ENCODE measurements around the gene RASSF7.

RASSF7 gene

DNA sequence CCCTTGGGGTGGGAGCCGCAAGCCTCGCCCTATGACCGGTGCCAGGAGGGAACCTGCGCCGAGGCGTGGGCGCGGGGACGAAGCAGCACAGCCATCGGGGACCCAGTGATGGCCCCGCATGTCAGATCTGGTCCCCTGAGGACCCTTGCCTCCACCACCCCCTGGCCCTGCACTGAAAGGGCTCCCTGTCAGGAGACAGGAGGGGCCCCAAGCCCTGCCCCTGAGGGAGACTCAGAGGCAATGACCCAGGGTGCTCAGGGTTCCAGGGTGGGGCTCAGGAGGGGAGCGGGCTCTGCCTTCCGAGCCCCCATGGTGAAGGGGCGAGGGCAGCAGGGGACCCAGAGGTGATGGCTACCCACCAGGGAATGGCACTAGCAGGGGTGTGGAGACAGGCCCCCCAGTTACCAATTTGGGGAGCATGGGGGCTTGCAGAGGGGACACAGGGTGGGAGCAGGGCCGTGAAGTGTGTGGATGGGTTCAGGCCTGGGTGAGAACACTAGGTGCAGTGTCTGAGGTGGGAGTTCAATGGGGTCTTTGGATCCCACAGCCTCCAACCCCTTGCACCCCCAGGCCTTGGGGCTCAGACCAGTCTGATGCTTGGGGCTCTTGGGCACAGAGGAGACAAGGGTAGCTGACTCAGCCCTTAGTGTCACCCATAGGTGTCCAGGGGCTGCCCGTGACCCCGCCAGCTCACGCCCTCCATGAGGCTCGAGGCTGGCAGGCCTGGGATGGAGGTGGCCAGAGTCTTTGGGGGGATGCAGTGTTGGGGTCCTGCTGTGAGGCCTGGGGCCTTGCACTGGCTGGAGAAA, 22.9 kb upstream of the RASSF7 start:
- no peak overlapping the region for H3K27ac ChIP-seq (ENCODE audit: low read depth, low read length)

DNA sequence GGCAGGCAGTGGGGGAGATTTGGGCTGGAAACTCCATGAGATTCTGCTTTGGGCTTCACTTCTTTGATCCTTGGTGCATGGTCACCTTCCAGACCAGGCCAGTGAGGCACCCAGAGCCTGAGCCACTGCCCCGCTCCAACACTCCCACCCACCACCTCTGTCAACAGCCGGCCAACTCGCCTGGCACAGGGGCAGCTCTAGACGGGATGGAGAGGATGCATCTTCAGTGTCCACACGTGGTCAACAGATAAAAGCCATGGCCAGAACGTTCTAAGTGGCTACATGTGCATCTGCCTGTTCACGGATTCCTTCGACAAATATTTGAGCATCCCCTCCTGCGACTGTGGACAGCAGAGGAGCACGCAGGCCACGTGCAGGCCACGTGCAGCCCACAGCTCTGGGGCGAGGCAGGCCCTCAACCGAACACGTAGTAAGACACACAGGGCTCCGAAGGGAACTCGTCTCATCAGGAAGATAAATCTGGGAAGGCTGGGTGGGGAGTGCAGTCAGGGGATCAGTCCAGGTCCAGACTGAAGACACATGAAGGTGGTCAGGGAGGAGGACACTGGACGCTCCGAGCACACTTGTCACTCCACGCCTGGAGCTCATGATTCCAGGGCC, 22.2 kb upstream of the RASSF7 start:
- no peaks in the 10 kb centered on the region for H3K27me3 ChIP-seq (ENCODE audit: low read length)
- H3K9me3 ChIP-seq (ENCODE audit: insufficient read depth, low read length), result no peaks in the 10 kb centered on the region
- H4K20me1 ChIP-seq (ENCODE audit: low read depth, low read length), result no peaks in the 10 kb centered on the region
- H3K79me2 ChIP-seq (ENCODE audit: insufficient read depth, low read length), result peaks cover 12% of the 10 kb centered on the region
- no peaks in the 10 kb centered on the region for H3K36me3 ChIP-seq (ENCODE audit: low read length)
- H3K4me2 ChIP-seq (ENCODE audit: low read depth, low read length, poor library complexity, severe bottlenecking), result no peak overlapping the region
- TF ChIP-seq EZH2phosphoT487 (conservative IDR thresholded peaks at IDR 0.05; ENCODE audit: low read length), result no peak
- TF ChIP-seq, protein P1, sequence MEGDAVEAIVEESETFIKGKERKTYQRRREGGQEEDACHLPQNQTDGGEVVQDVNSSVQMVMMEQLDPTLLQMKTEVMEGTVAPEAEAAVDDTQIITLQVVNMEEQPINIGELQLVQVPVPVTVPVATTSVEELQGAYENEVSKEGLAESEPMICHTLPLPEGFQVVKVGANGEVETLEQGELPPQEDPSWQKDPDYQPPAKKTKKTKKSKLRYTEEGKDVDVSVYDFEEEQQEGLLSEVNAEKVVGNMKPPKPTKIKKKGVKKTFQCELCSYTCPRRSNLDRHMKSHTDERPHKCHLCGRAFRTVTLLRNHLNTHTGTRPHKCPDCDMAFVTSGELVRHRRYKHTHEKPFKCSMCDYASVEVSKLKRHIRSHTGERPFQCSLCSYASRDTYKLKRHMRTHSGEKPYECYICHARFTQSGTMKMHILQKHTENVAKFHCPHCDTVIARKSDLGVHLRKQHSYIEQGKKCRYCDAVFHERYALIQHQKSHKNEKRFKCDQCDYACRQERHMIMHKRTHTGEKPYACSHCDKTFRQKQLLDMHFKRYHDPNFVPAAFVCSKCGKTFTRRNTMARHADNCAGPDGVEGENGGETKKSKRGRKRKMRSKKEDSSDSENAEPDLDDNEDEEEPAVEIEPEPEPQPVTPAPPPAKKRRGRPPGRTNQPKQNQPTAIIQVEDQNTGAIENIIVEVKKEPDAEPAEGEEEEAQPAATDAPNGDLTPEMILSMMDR (IDR thresholded peaks at IDR 0.05; ENCODE audit: insufficient read depth, low read length, poor library complexity, severe bottlenecking), result no peak
- H2AFZ ChIP-seq (ENCODE audit: low read depth, low read length, severe bottlenecking), result no peak overlapping the region
- H3K27ac ChIP-seq (ENCODE audit: low read depth, low read length), result no peak overlapping the region
- H3K9ac ChIP-seq (ENCODE audit: low read length), result no peak overlapping the region
- H3K4me3 ChIP-seq (ENCODE audit: insufficient read depth, low read length, poor library complexity, severe bottlenecking), result no peak overlapping the region
- no peaks in the 10 kb centered on the region for H3K9me2 ChIP-seq (replicated peaks; ENCODE audit: insufficient read depth, low read length)
- H3F3A ChIP-seq (ENCODE audit: insufficient read depth), result peaks cover 11% of the 10 kb centered on the region

More for the DNA sequence above, 22.9 kb upstream of the RASSF7 start:
- Histone ChIP-seq H3K4me2 (ENCODE audit: low read depth, low read length, poor library complexity, severe bottlenecking) (peak overlapping the region; percentile 73), H3K9me3 (ENCODE audit: insufficient read depth, low read length) (no peaks in the 10 kb centered on the region), H3K9me2 (replicated peaks; ENCODE audit: insufficient read depth, low read length) (no peaks in the 10 kb centered on the region), H3K27me3 (ENCODE audit: low read length) (no peaks in the 10 kb centered on the region), H3F3A (ENCODE audit: insufficient read depth) (peaks cover 11% of the 10 kb centered on the region), H3K9ac (ENCODE audit: low read length) (peak overlapping the region; percentile 62), H3K36me3 (ENCODE audit: low read length) (no peaks in the 10 kb centered on the region), H2AFZ (ENCODE audit: low read depth, low read length, severe bottlenecking) (peak overlapping the region; percentile 15), H3K4me3 (ENCODE audit: insufficient read depth, low read length, poor library complexity, severe bottlenecking) (peak overlapping the region; percentile 29), H4K20me1 (ENCODE audit: low read depth, low read length) (no peaks in the 10 kb centered on the region), H3K79me2 (ENCODE audit: insufficient read depth, low read length) (peaks cover 12% of the 10 kb centered on the region)
- TF ChIP-seq, protein P1 (IDR thresholded peaks at IDR 0.05; ENCODE audit: insufficient read depth, low read length, poor library complexity, severe bottlenecking), result no peak
- TF ChIP-seq EZH2phosphoT487 (conservative IDR thresholded peaks at IDR 0.05; ENCODE audit: low read length), result no peak

DNA sequence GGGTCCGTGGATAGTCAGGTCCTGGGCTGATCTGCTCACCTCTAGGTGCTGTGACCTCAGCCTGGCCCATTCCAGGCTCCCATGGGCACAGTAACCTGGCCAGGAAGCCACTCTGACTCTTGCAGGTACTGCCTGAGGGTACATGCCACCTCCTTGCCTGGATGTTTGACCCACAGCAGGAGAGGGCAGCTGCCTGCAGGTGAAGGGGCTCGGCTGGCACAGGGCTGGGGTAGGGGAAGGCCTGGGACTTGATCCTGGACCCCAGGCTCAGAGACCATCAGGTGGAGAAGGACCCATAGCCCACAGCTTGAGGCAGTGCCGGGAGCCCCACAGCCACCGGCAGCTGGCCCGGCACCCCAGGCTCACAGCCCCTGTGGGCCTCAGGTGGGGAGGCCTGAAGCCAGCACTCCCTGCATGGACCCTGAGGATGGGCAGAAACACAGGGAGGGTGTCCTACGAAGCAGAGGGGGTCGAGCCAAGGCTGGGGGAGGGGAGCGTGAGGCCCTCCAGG, 20.7 kb upstream of the RASSF7 start:
- H3K27ac ChIP-seq (ENCODE audit: low read depth, low read length), result no peak overlapping the region
- no peaks in the 10 kb centered on the region for H3K79me2 ChIP-seq (ENCODE audit: insufficient read depth, low read length)
- TF ChIP-seq, protein P1 (IDR thresholded peaks at IDR 0.05; ENCODE audit: insufficient read depth, low read length, poor library complexity, severe bottlenecking), result no peak

More for the DNA sequence above, 20.7 kb upstream of the RASSF7 start:
- Histone ChIP-seq H3K9ac (ENCODE audit: low read length) (no peak overlapping the region), H3K9me3 (ENCODE audit: insufficient read depth, low read length) (no peaks in the 10 kb centered on the region), H3F3A (ENCODE audit: insufficient read depth) (peaks cover 11% of the 10 kb centered on the region), H3K4me3 (ENCODE audit: insufficient read depth, low read length, poor library complexity, severe bottlenecking) (no peak overlapping the region), H3K9me2 (replicated peaks; ENCODE audit: insufficient read depth, low read length) (no peaks in the 10 kb centered on the region), H4K20me1 (ENCODE audit: low read depth, low read length) (no peaks in the 10 kb centered on the region), H3K36me3 (ENCODE audit: low read length) (no peaks in the 10 kb centered on the region), H3K4me2 (ENCODE audit: low read depth, low read length, poor library complexity, severe bottlenecking) (no peak overlapping the region), H2AFZ (ENCODE audit: low read depth, low read length, severe bottlenecking) (no peak overlapping the region), H3K27me3 (ENCODE audit: low read length) (no peaks in the 10 kb centered on the region)
